Thyroid gland (tissue), 4 donors: ENCODE results near the gene MYT1. TPM values are rescaled to one million over a fixed set of nuclear protein-coding genes. Genes with fewer than 3 reads are reported as not detected.

Experiments
- DNase-seq, 2 donors: peaks; one replicate each; pipeline ENCODE4 v3.0.0-alpha.2; 2019
- H3K27ac ChIP-seq, 3 donors: fragments of 200-600 bp; sonication (generic); 1 replicate in 2 of 3; 2 replicates in 1 of 3; pipeline ENCODE4 v1.5.1; 2016 to 2019; ENCODE audit warnings: mild to moderate bottlenecking in 1 of 3, moderate library complexity in 1 of 3
- H3K27me3 ChIP-seq: fragments of 200-600 bp; sonication (generic); one replicate; pipeline ENCODE4 v1.5.1; 2019
- H3K36me3 ChIP-seq, 2 donors: fragments of 200-600 bp; sonication (generic); one replicate each; pipeline ENCODE4 v1.5.1; 2016 to 2019
- H3K4me1 ChIP-seq, 2 donors: fragments of 200-600 bp; sonication (generic); one replicate each; pipeline ENCODE4 v1.5.1; 2017 to 2019
- H3K4me3 ChIP-seq, 3 donors: fragments of 200-600 bp; sonication (generic); replicated peaks in 1 of 3; 1 replicate in 2 of 3; 2 replicates in 1 of 3; pipeline ENCODE4 v1.5.1; 2016; ENCODE audit warnings: mild to moderate bottlenecking in 1 of 3
- H3K9me3 ChIP-seq: fragments of 200-600 bp; sonication (generic); one replicate; pipeline ENCODE4 v1.5.1; 2017
- POLR2A ChIP-seq, 2 donors: fragments of 450-650 bp; IDR thresholded peaks; one replicate each; pipeline ENCODE4 v1.6.1; 2017; ENCODE audit warnings: antibody characterized with exemption in 2 of 2, mild to moderate bottlenecking in 2 of 2, moderate library complexity in 1 of 2
- WGBS, 2 donors: methylation state at CpG; one replicate each; pipeline ENCODE4 v1.1.5; 2017; 5-methylcytosine and 5-hydroxymethylcytosine counted together
- intact Hi-C: fragments of 100-400 bp; cut with DNase I; formaldehyde crosslinking; loops from one replicate; pipeline ENCODE4 v1.15.1; 2023
- total RNA-seq, 4 donors: library from RNA; depleted of rRNA; stranded (reverse); fragments of >200 nt; gene quantifications; one replicate each; pipeline ENCODE4 v1.2.3, GENCODE V29; 2016
- TF ChIP-seq, protein P1 (sequence below), 6 experiments: fragments of 200-600 bp in 3 of 6; fragments of 450-650 bp in 3 of 6; sonication (generic) in 3 of 6; IDR thresholded peaks; one replicate each; pipeline ENCODE4 v1.5.1; 2016 to 2019; ENCODE audit warnings: antibody characterized with exemption in 6 of 6, mild to moderate bottlenecking in 2 of 6, inconsistent platforms in 1 of 6, moderate library complexity in 1 of 6

MYT1 gene
- total RNA-seq, 4 donors from 2014 or later: 0.42 to 1.8 (median 1.1) TPM

DNA sequence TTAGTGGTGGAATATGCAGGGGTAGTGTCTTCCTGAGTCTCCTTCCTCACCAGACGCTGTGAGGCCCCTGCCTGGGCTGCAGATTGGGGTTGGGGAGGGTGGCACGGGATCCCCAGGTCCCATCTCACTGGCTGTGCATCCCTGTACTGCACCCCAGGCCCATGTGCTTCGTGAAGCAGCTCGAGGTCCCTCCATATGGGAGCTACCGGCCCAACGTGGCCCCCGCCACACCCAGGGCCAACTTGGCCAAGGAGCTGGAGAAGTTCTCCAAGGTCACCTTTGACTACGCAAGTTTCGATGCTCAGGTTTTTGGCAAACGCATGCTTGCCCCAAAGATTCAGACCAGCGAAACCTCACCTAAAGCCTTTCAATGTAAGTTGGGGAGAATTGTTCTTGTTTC is 52.7 kb downstream of the MYT1 start:
- intact Hi-C loops: no loop called here
- no peaks in the 10 kb centered on the region for H3K9me3 ChIP-seq
- no peak for DNase-seq
- H3K27ac ChIP-seq: no peak overlapping the region
- 95 to 98% methylated on average over 5 to 6 of the region's 11 CpGs for WGBS, 2 donors
- no peaks in the 10 kb centered on the region for H3K27me3 ChIP-seq
- H3K4me1 ChIP-seq: peaks cover 17 to 29% of the 10 kb centered on the region in 2 donors
- H3K36me3 ChIP-seq: no peaks in the 10 kb centered on the region
- TF ChIP-seq POLR2A (IDR thresholded peaks at IDR 0.05): no peak
- TF ChIP-seq, protein P1, sequence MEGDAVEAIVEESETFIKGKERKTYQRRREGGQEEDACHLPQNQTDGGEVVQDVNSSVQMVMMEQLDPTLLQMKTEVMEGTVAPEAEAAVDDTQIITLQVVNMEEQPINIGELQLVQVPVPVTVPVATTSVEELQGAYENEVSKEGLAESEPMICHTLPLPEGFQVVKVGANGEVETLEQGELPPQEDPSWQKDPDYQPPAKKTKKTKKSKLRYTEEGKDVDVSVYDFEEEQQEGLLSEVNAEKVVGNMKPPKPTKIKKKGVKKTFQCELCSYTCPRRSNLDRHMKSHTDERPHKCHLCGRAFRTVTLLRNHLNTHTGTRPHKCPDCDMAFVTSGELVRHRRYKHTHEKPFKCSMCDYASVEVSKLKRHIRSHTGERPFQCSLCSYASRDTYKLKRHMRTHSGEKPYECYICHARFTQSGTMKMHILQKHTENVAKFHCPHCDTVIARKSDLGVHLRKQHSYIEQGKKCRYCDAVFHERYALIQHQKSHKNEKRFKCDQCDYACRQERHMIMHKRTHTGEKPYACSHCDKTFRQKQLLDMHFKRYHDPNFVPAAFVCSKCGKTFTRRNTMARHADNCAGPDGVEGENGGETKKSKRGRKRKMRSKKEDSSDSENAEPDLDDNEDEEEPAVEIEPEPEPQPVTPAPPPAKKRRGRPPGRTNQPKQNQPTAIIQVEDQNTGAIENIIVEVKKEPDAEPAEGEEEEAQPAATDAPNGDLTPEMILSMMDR (IDR thresholded peaks at IDR 0.05): no peak
- H3K4me3 ChIP-seq: no peak overlapping the region

DNA sequence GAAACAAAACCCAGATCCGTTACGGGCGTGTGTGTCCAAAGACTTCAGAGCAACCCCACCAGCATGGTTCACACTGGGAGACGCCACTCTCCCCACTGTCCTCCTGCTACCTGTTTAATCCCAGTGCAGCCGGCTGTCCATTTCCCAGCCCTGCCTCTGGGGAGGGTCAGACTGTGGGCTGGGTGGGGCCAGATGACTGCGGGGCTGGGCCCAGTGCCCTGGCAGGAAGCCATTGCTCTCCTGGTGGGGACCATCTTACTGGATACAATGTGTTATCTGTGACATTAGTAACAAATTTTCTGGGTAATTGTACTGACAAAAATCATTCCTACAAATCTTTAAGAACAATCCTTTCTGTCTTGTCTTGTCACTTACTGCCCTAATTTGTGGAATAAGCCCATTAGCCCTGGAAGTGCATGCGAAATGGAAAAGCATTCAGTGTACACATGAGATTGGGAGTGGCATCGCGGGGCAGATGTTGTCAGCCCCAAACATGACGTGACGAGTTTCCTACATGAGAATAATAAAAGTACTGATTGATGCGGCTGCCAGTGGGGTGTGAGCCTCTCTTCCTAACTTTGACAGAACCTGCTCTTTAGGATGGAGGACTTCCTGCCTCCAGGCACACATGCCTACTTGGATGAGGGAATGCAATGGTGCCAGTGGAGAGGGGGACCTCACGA is 53.4 kb downstream of the MYT1 start:
- no peak for DNase-seq
- no peak overlapping the region for H3K27ac ChIP-seq
- no peak overlapping the region for H3K4me3 ChIP-seq
- H3K9me3 ChIP-seq: no peaks in the 10 kb centered on the region
- TF ChIP-seq POLR2A (IDR thresholded peaks at IDR 0.05): no peak
- TF ChIP-seq, protein P1 (IDR thresholded peaks at IDR 0.05): no peak
- H3K27me3 ChIP-seq: no peaks in the 10 kb centered on the region
- intact Hi-C loops: no loop called here
- no peaks in the 10 kb centered on the region for H3K36me3 ChIP-seq
- WGBS, 2 donors: 78 to 82% methylated on average over 13 of the region's 13 CpGs
- H3K4me1 ChIP-seq: peaks cover 18 to 30% of the 10 kb centered on the region in 2 donors

DNA sequence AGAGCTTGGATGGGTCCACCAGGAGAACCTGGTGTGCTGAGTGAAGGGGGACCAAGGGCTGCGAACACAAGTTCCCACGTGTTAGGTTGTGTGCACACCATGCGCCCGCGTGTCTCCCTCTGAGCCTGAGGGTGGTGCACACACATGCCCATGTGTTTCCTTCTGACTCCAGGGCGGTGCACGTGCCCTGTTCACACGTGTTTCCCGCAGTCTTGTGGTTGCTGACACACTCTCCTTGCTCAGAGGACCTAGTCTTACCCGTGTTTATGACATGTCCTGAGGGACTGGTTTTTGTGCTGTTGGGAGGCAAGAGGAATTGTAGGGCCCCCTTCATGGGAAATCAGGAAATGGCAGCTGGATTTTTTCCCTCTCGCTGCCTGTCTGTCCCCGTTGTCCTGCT is 55.0 kb downstream of the MYT1 start:
- no peaks in the 10 kb centered on the region for H3K27me3 ChIP-seq
- TF ChIP-seq POLR2A (IDR thresholded peaks at IDR 0.05): no peak
- TF ChIP-seq, protein P1 (IDR thresholded peaks at IDR 0.05): no peak
- no peak for DNase-seq
- H3K4me1 ChIP-seq: peaks cover 21 to 33% of the 10 kb centered on the region in 2 donors
- intact Hi-C loops: no loop called here
- WGBS, 2 donors: 87 to 90% methylated on average over 12 of the region's 12 CpGs
- no peak overlapping the region for H3K27ac ChIP-seq
- no peak overlapping the region for H3K4me3 ChIP-seq
- no peaks in the 10 kb centered on the region for H3K36me3 ChIP-seq
- H3K9me3 ChIP-seq: no peaks in the 10 kb centered on the region

DNA sequence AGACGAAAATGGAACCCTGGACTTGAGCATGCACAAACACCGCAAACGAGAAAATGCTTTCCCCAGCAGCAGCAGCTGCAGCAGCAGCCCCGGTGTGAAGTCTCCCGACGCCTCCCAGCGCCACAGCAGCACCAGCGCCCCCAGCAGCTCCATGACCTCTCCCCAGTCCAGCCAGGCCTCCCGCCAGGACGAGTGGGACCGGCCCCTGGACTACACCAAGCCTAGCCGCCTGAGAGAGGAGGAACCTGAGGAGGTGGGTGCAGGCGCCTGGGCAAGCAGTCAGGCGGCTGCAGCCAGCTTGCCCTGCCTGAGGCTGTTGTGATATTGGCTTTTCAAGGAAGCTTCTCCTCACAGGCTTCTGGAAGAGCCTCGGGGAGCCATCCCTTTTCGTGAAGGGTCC is 55.5 kb downstream of the MYT1 start:
- intact Hi-C loops: no loop called here
- Histone ChIP-seq H3K36me3 (no peaks in the 10 kb centered on the region), H3K4me3 (no peak overlapping the region), H3K27ac (no peak overlapping the region), H3K4me1 (peaks cover 25 to 38% of the 10 kb centered on the region in 2 donors), H3K27me3 (no peaks in the 10 kb centered on the region), H3K9me3 (no peaks in the 10 kb centered on the region)
- DNase-seq: no peak
- TF ChIP-seq, protein P1 (IDR thresholded peaks at IDR 0.05): no peak
- TF ChIP-seq POLR2A (IDR thresholded peaks at IDR 0.05): no peak
- WGBS, 2 donors: 79 to 82% methylated on average over 5 to 15 of the region's 16 CpGs

DNA sequence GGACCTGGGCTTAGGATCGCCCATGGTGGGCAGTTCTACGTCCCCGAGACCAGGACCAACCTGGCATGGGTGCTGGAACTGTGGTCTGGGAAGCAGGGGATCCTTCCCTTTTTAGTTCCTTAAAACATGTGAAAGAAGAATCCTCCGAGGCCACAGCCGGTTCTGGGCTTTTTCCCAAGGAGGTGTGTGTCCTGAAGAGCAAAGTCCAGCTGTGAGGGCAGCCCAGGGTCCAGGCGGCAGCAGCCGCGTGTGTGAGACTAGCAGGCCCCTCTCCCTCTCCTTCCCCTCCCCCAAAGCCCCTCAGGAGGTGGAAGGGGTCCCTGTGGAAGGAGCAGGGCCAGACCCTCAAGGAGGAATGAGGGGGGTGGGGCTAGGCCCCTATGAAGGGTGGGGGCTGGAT is 56.2 kb downstream of the MYT1 start:
- H3K4me1 ChIP-seq: peaks cover 25 to 40% of the 10 kb centered on the region in 2 donors
- H3K4me3 ChIP-seq: no peak overlapping the region
- TF ChIP-seq POLR2A (IDR thresholded peaks at IDR 0.05): no peak
- TF ChIP-seq, protein P1 (IDR thresholded peaks at IDR 0.05): no peak
- WGBS, 2 donors: 82 to 91% methylated on average over 7 to 8 of the region's 8 CpGs
- no peaks in the 10 kb centered on the region for H3K9me3 ChIP-seq
- H3K36me3 ChIP-seq: no peaks in the 10 kb centered on the region
- DNase-seq: no peak
- intact Hi-C loops: no loop called here
- no peaks in the 10 kb centered on the region for H3K27me3 ChIP-seq
- no peak overlapping the region for H3K27ac ChIP-seq
